ENCODE data around the gene DVL2.

GRCh38 chr17:7221278-7222092, 12.8 kb downstream of the DVL2 start:
- TF ChIP-seq CTCF (conservative IDR thresholded peaks at IDR 0.05; ENCODE audit: low read depth, low read length) (no peak), EZH2 (IDR thresholded peaks at IDR 0.05; ENCODE audit: low read length, unreplicated experiment) (no peak)

All from PC-3 (cell line).